Left ventricle myocardium inferior (tissue), 1 donor: ENCODE measurements around the gene IPO9. TPM values are rescaled to one million over a fixed set of nuclear protein-coding genes. Genes with fewer than 3 reads are reported as not detected.

ENCODE experiments used
- DNase-seq: peaks from one replicate; pipeline ENCODE4 v3.0.0-alpha.2; 2020
- H3K27ac ChIP-seq: fragments of 200-600 bp; replicated peaks from 2 replicates; pipeline ENCODE4 v1.8.0; 2021
- H3K27me3 ChIP-seq: fragments of 200-600 bp; 2 replicates; pipeline ENCODE4 v1.8.0; 2021; ENCODE audit warnings: low read depth
- H3K36me3 ChIP-seq: fragments of 200-600 bp; 2 replicates; pipeline ENCODE4 v1.8.0; 2021
- H3K4me1 ChIP-seq: fragments of 200-600 bp; 2 replicates; pipeline ENCODE4 v1.8.0; 2021
- H3K4me3 ChIP-seq: fragments of 200-600 bp; 2 replicates; pipeline ENCODE4 v1.8.0; 2021; ENCODE audit warnings: mild to moderate bottlenecking, moderate library complexity
- H3K9me3 ChIP-seq: fragments of 200-600 bp; replicated peaks from 2 replicates; pipeline ENCODE4 v1.8.0; 2021
- intact Hi-C: fragments of 100-400 bp; cut with micrococcal nuclease; formaldehyde crosslinking; loops from one replicate; pipeline ENCODE4 v1.11.0; 2022
- microRNA-seq: library from miRNA; unstranded; fragments of <30 nt; microRNA quantifications from one replicate; pipeline ENCODE4 v1.2.0, GENCODE V29; 2020
- total RNA-seq: library from RNA; stranded (reverse); fragmentation: NEBNext Ultra II Directional; extraction: Animal tissue kit (Norgen Biotek cat#: 25700); gene quantifications from one replicate; pipeline ENCODE4 v1.2.1, GENCODE V29; 2021
- TF ChIP-seq, protein P1 (sequence below): fragments of 200-600 bp; IDR thresholded peaks from 2 replicates; pipeline ENCODE4 v1.8.0; 2021; ENCODE audit warnings: antibody characterized with exemption, mild to moderate bottlenecking, borderline replicate concordance
- donor health status: DM: no; HTN: yes; CAD: no; lungs with severe emphysema.

IPO9 gene
- total RNA-seq, 1 donor from 2014 or later, result 20.1 TPM

- H3K27me3 ChIP-seq, result no peaks in the 10 kb centered on the region
- intact Hi-C loops, result no loop called here
- no peak overlapping the region for H3K27ac ChIP-seq
- H3K4me1 ChIP-seq, result no peaks in the 10 kb centered on the region
- no peak overlapping the region for H3K4me3 ChIP-seq
- TF ChIP-seq, protein P1, sequence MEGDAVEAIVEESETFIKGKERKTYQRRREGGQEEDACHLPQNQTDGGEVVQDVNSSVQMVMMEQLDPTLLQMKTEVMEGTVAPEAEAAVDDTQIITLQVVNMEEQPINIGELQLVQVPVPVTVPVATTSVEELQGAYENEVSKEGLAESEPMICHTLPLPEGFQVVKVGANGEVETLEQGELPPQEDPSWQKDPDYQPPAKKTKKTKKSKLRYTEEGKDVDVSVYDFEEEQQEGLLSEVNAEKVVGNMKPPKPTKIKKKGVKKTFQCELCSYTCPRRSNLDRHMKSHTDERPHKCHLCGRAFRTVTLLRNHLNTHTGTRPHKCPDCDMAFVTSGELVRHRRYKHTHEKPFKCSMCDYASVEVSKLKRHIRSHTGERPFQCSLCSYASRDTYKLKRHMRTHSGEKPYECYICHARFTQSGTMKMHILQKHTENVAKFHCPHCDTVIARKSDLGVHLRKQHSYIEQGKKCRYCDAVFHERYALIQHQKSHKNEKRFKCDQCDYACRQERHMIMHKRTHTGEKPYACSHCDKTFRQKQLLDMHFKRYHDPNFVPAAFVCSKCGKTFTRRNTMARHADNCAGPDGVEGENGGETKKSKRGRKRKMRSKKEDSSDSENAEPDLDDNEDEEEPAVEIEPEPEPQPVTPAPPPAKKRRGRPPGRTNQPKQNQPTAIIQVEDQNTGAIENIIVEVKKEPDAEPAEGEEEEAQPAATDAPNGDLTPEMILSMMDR, result no peak
- no peak for DNase-seq
- no peaks in the 10 kb centered on the region for H3K9me3 ChIP-seq
- no peaks in the 10 kb centered on the region for H3K36me3 ChIP-seq
Measured at GRCh38 chr1:201930137-201930536, 101.2 kb downstream of the IPO9 start.

DNA sequence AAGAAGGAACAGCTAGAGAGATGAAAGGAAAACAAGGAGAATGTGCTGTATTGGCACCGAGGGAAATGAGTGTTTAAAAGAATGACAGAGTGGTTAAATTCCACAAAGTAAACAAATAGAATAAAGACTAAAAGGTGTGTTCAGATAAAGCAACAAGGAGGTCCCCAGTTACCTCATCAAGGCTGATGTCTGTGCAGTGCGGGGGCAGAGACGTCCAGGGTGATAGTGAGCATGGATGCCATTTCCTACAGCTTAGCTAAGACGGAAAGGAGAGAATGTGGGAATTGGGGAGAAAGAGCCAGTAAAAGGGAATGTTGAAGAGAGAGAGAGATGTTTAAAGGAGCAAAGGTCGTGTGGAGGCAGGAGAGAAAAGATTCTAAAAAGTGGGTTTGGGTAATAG lies 101.8 kb downstream of the IPO9 start:
- H3K27ac ChIP-seq, result no peak overlapping the region
- no peaks in the 10 kb centered on the region for H3K27me3 ChIP-seq
- no peaks in the 10 kb centered on the region for H3K36me3 ChIP-seq
- intact Hi-C loops, result no loop called here
- TF ChIP-seq, protein P1, result no peak
- no peak for DNase-seq
- no peak overlapping the region for H3K4me3 ChIP-seq
- no peaks in the 10 kb centered on the region for H3K9me3 ChIP-seq
- no peaks in the 10 kb centered on the region for H3K4me1 ChIP-seq

Small RNA genes within 50 kb of the gene (microRNA-seq; reads per million reads assigned to microRNA genes)
- gene MIR1231 (not detected), gene MIR6739 (not detected)

Other genes with a start within 250 kb of the IPO9 start
- gene SHISA4, start 59.7 kb downstream of the IPO9 start, total RNA-seq, result 191 TPM
- 9.2 TPM for gene LMOD1, start 117.4 kb downstream of the IPO9 start, total RNA-seq
- 87.5 TPM for gene TIMM17A, start 126.3 kb downstream of the IPO9 start, total RNA-seq
- 16.6 TPM for gene RNPEP, start 153.5 kb downstream of the IPO9 start, total RNA-seq
- gene ELF3, start 181.4 kb downstream of the IPO9 start, total RNA-seq, result 0.60 TPM